Left hindlimb (tissue), 1 donor: ENCODE measurements around the gene PRSS57.
"Not testable (repeated sequence)": the region's sequence is repeated elsewhere in the genome, so short reads cannot be mapped to it uniquely, and the experiment has no call there.

Experiments
- DNase-seq: peaks from one replicate; pipeline ENCODE4 v3.0.0-alpha.2; 2018

The PRSS57 gene

DNA sequence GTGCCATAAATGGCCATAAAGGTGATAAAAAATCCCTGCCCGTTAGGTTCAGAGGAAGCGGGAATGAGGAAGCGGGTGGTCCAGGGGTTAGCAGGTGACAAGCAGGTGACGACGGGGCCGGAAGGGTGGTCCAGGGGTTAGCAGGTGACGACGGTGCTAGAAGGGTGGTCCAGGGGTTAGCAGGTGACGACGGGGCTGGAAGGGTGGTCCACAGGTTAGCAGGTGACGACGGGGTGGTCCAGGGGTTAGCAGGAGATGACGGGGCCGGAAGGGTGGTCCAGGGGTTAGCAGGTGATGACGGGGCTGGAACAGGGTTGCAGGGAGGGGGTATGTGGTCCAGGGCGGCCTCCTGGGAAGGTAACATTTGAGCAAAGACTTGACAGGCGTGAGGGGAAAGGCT lies 6.3 kb downstream of the PRSS57 start:
- DNase-seq = no peak

GRCh38 chr19:688214-688613 lies 7.0 kb downstream of the PRSS57 start:
- DNase-seq = no peak

- DNase-seq = no peak
Observed at GRCh38 chr19:687569-688166, 7.6 kb downstream of the PRSS57 start.

- no peak for DNase-seq
Observed at GRCh38 chr19:686589-687297, 8.5 kb downstream of the PRSS57 start.

DNA sequence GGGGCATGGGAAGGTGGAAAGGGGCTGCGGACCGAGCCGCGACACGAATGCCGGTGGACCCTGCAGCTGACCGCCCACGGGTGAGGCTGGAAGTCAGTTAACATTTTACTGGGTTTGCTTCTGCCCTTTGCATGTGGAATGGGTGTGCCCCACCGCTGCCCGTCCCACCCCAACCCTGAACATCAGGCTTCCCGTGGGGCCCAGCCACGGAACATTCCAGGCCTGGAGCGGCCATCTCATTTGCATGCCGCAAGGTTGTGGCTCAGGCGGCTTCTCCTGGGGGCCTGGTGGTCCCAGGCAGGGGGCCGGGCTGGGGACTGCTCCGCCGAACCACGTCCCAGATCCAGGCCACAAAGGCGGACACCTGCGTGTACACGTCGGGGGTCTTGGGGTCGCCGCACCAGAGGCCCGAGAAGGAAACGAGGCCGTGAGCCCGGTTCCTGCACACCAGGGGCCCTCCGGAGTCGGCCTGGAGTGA lies 9.8 kb downstream of the PRSS57 start:
- DNase-seq = no peak

GRCh38 chr19:682678-683320 lies 12.5 kb downstream of the PRSS57 start:
- DNase-seq = no peak

DNA sequence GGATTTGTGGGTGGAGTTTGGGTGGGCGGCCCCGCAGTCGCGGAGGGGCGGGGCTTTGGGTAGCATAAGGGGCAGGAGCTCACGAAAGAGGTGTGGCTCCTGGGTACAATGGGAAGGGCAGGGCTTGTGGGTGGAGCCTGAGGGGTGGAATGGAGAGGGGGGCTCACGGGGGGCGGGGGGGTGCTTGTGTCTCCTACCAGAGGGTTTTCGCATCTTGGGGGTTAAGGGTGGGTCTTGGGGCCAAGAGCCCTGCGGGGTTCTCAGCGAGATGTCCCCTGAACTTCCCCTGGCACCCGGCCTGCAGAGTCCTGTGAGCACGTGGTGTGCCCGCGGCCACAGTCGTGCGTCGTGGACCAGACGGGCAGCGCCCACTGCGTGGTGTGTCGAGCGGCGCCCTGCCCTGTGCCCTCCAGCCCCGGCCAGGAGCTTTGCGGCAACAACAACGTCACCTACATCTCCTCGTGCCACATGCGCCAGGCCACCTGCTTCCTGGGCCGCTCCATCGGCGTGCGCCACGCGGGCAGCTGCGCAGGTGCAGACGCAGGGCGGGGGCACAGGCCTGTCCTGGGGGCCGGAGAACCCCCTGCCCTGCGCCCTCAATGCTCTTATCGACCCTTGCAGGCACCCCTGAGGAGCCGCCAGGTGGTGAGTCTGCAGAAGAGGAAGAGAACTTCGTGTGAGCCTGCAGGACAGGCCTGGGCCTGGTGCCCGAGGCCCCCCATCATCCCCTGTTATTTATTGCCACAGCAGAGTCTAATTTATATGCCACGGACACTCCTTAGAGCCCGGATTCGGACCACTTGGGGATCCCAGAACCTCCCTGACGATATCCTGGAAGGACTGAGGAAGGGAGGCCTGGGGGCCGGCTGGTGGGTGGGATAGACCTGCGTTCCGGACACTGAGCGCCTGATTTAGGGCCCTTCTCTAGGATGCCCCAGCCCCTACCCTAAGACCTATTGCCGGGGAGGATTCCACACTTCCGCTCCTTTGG lies 13.9 kb downstream of the PRSS57 start:
- no peak for DNase-seq

DNA sequence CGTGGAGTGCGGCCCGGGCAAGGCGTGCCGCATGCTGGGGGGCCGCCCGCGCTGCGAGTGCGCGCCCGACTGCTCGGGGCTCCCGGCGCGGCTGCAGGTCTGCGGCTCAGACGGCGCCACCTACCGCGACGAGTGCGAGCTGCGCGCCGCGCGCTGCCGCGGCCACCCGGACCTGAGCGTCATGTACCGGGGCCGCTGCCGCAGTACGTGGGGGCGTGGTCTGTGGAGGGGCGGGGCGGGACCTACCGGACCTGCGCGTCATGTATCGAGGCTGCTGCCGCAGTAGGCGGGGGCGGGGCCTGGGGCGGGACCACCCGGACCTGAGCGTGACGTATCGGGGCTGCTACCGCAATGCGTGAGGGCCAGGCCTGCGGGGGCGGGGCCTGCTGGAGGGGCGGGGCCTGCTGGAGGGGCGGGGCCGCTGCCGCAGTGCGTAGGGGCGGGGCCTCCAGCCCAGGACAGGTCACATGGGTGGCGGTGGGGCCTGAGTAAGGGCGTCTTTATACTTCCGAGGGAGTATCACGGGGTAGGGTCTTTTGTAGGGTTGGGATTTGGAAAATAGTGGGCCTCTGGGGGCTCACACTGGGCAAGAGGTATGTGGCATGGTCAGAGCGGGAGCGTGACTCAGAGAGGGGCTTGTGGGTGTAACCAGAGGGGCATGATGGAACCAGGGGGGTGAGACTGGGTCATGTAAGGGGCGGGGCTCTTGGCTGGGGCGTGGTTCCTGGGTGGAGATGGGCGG lies 14.8 kb downstream of the PRSS57 start:
- peak; percentile 100 for DNase-seq

DNA sequence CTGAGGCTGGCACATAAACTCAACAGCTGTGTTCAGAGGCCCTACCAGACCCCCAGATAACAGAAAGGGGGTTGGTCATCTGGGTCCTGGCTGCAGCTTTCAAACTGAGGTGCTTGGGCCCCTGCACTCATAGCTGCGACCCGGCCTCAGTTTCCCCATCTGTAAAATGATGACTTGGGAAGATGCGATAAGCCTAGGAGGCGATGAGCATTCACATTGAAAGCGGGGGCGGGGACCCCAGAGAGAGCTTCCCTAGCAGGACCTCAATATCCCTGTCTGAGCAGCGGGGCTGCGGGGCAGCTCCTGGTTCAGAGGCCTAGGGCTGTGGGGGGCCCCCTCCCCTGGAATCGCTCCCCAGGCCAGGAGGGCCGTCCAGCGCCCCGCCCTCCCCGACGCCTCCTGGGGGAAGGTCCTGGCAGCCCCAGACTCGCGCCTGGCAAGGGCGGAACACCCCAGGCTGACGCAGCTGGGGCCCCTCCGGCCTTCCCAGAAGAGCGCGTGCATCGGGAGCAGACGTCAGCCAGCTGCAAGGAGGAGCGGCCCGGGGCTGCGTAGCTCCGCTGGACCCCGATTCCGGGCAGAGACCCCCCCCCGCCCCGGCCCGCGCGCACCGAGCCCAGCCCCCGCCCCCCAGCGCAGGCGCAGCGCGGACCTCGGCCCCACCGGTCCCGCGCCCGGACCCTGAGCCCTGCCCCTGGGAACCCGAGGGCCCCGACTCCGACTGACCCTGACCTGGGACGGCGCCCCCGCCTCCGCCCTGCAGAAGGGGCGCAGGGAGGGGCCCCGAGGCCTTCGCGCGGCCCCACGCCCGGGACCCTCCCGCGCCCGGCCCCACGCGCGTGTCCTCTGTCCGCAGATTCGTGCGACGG lies 15.6 kb downstream of the PRSS57 start:
- DNase-seq = peak; percentile 89

DNA sequence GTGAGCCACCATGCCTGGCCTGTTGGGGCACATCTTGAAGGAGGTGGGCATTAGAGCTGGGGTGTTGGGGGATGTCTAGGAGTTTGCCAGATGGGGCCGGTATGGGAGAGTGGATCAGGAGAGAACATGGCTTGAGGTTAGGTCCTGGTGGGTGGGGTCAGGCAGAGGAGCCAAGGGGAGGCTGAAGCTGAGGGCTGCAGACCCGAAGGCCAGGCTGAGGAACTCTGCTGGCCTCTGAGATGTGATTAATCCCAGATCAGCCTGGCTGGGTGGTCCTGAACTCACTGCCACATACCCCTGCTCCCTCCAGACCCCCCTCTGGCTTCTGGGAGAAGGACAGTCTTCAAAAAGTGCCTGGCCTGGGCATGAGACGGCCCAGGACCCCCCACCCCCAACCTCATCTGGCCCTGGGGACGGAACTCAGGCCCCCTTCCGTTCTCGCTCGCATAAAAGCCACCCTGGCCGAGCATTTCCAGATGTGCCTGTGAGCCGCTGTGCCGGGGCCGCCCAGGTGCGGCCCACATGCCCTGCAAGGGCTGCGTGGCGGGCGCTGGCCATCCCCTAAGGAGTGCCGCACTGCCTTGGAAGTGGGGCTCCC lies 16.4 kb downstream of the PRSS57 start:
- DNase-seq = no peak

GRCh38 chr19:677601-678436 lies 17.4 kb downstream of the PRSS57 start:
- no peak for DNase-seq

DNA sequence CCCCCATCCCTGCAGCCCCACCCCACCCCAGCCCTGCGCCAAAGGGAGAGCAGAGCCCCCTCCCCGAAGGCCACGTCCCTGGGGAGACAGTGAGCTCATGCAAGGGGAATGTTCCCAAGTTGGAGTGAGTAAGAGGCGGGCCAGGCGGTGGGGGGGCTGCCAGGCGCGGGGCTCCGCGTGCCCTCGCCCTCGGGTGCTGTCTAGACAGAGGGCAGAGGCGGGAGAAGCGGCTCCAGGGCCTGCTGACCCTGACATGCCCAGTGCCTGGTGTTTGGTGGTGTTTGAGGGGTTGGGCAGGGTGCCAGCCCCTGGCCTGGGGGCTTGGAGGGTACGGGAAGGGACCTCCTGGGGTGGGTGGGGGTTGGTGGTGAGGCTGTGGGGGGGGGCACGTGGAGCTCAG lies 18.1 kb downstream of the PRSS57 start:
- peak; percentile 74 for DNase-seq

- DNase-seq = no peak
Observed at GRCh38 chr19:676339-677105, 18.7 kb downstream of the PRSS57 start, which contains the start of gene FSTL3. Gene FSTL3 (plus strand): TSS chr19:676392. CDS start chr19:676424, 32 bp downstream.

DNA sequence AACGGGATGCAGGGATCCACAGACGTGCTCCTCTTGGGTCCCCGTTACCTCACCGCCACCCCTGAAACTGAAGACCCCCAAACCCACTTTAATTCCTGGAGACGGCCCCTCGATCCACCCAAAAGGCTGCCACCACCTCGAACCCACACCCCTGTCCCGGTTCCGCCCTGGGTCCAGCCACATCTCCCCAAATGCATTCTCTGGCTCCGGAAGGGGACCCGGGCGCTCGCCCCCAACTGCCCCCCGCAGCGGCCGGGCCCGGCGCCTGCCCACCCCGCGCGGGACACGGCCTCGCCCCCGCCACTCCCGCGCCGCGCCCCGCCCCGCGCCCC lies 19.3 kb downstream of the PRSS57 start:
- no peak for DNase-seq

DNA sequence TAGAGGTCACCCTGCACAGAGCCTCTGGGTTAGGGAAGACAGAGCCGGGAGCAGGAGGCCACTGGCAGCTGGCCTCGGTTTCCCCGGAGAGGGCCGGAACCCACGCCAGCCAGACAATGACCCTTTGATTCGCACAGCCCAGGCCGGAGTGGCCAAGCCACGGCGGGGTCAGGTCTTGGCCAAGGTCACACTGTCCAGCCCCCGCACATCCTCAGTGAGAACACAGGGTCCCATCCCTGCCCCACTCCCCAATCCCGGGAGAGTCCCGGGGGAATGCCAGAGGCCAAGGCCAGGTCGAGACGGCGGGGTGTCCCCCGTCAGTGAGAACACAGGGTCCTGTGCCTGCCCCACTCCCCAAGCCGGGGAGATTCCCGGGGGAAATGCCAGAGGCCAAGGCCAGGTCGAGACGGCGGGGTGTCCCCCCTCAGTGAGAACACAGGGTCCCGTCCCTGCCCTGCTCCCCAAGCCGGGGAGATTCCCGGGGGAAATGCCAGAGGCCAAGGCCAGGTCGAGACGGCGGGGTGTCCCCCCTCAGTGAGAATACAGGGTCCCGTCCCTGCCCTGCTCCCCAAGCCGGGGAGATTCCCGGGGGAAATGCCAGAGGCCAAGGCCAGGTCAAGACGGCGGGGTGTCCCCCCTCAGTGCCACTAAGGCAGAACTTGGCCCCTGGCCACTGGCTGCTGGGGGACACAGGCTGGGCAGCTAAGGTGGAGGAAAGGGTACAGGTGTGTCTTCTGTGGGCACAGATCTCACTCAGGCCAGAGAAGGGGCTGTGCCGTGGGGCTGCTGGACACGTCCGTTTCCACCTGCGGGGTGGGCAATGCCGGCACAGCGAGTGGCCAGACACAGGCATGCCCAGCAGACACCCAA lies 20.7 kb downstream of the PRSS57 start:
- DNase-seq = no peak

DNA sequence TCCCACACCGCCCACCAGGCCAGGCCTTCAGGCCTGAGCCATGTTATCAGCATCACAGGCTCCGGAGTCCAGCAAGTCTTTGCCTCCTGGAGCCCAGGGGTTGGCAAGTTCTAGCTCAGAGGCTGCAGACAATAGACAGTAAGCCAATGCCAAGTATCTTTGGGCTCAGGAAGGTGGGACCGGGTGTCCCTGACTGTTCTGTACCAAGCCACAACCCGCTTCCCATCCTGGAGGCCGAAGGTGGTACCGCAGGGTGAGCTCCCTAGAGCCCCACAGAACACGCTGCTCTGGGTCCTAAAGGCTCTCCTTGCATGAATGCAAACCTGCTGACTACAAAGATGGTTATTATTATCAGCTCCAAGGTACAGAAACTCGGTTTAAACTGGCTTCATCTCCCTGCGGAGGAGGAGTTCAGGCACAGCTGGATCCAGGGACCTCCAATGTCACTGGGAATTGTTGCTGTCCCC lies 24.6 kb downstream of the PRSS57 start:
- no peak for DNase-seq

DNA sequence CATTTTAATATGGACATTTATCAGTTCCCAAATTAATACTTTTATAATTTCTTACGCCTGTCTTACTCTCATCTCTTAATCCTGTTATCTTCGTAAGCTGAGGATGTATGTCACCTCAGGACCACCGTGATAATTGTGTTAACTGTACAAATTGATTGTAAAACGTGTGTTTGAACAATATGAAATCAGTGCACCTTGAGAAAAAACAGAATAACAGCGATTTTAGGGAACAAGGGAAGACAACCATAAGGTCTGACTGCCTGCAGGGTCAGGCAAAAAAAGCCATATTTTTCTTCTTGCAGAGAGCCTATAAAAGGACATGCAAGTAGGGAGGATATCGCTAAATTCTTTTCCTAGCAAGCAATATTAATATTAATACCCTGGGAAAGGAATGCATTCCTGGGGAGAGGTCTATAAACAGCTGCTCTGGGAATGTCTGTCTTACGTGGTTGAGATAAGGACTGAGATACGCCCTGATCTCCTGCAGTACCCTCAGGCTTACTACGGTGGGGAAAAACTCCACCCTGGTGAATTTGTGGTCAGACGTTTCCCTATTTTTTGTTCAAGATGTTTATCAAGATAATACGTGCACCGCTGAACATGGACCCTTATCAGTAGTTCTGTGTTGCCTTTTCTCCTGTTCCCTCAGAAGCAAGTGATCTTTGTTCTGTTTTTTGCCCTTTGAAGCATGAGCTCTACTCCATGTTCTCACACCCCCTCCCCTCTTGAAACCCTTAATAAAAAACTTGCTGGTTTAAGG lies 26.4 kb downstream of the PRSS57 start:
- DNase-seq = not testable (repeated sequence)
